Neural progenitor cell (in vitro differentiated cells): ENCODE data around the gene FAM89A. TPM values are rescaled to one million over a fixed set of nuclear protein-coding genes. Genes with fewer than 3 reads are reported as not detected.
A peak's percentile ranks its signal among the peaks of the same experiment; 100 is the strongest.
"Not testable (repeated sequence)": the region's sequence is repeated elsewhere in the genome, so short reads cannot be mapped to it uniquely, and the experiment has no call there.

Experiments
- DNase-seq: peaks from one replicate; pipeline ENCODE4 v3.0.0-alpha.2; 2016; ENCODE audit warnings: low spot score
- H2AFZ ChIP-seq: fragments of 200-600 bp; sonication (generic); replicated peaks from 2 replicates; pipeline ENCODE4 v1.6.1; 2016; ENCODE audit warnings: antibody characterized with exemption
- H3F3A ChIP-seq: fragments of 200-600 bp; sonication (generic); 2 replicates; pipeline ENCODE4 v1.6.1; 2016; ENCODE audit warnings: antibody characterized with exemption, low read depth
- H3K27ac ChIP-seq: fragments of 200-600 bp; sonication (generic); 2 replicates; pipeline ENCODE4 v1.5.1; 2016; ENCODE audit warnings: mild to moderate bottlenecking
- H3K27me3 ChIP-seq: fragments of 200-600 bp; sonication (generic); 2 replicates; pipeline ENCODE4 v1.6.1; 2016; ENCODE audit warnings: mild to moderate bottlenecking, moderate library complexity
- H3K36me3 ChIP-seq: fragments of 200-600 bp; sonication (generic); 2 replicates; pipeline ENCODE4 v1.5.1; 2016
- H3K4me1 ChIP-seq: fragments of 200-600 bp; sonication (generic); 2 replicates; pipeline ENCODE4 v1.6.1; 2016; ENCODE audit warnings: mixed run types
- H3K4me2 ChIP-seq: fragments of 200-600 bp; sonication (generic); 2 replicates; pipeline ENCODE4 v1.6.1; 2016
- H3K4me3 ChIP-seq: fragments of 200-600 bp; sonication (generic); 2 replicates; pipeline ENCODE4 v1.5.1; 2016
- H3K79me2 ChIP-seq: fragments of 200-600 bp; sonication (generic); 2 replicates; pipeline ENCODE4 v1.6.1; 2016; ENCODE audit warnings: low read depth
- H3K9ac ChIP-seq: fragments of 200-600 bp; sonication (generic); 2 replicates; pipeline ENCODE4 v1.6.1; 2016
- H3K9me3 ChIP-seq: fragments of 200-600 bp; sonication (generic); 2 replicates; pipeline ENCODE4 v1.5.1; 2016; ENCODE audit warnings: low read depth
- H4K20me1 ChIP-seq: fragments of 200-600 bp; sonication (generic); 2 replicates; pipeline ENCODE4 v1.6.1; 2016; ENCODE audit warnings: low read depth
- H3K27ac Mint-ChIP-seq: 3 replicates; pipeline ENCODE4 v1.8.0; 2021; ENCODE audit warnings: mixed read lengths
- H3K27me3 Mint-ChIP-seq: 2 replicates; pipeline ENCODE4 v1.8.0; 2022; ENCODE audit warnings: low read depth, mild to moderate bottlenecking, inconsistent platforms, moderate library complexity, mixed read lengths; ENCODE audit not compliant: insufficient read depth
- H3K36me3 Mint-ChIP-seq: 3 replicates; pipeline ENCODE4 v1.8.0; 2021; ENCODE audit warnings: mixed read lengths
- H3K4me1 Mint-ChIP-seq: 3 replicates; pipeline ENCODE4 v1.8.0; 2021; ENCODE audit warnings: mixed read lengths
- H3K4me3 Mint-ChIP-seq: 3 replicates; pipeline ENCODE4 v1.8.0; 2021; ENCODE audit warnings: mild to moderate bottlenecking, moderate library complexity, mixed read lengths
- H3K9me3 Mint-ChIP-seq: 3 replicates; pipeline ENCODE4 v1.8.0; 2020; ENCODE audit warnings: mixed read lengths
- EZH2 ChIP-seq: fragments of 200-600 bp; sonication (generic); IDR thresholded peaks from 2 replicates; pipeline ENCODE4 v1.6.1; 2017; ENCODE audit warnings: antibody characterized with exemption, mild to moderate bottlenecking, moderate library complexity
- EZH2phosphoT487 ChIP-seq: fragments of 200-600 bp; sonication (generic); IDR thresholded peaks from 2 replicates; pipeline ENCODE4 v1.6.1; 2017; ENCODE audit warnings: antibody characterized with exemption
- total RNA-seq: library from RNA; depleted of rRNA; stranded (reverse); fragments of >200 nt; gene quantifications from 2 replicates; pipeline ENCODE4 v1.2.3, GENCODE V29; 2015; ENCODE audit warnings: low replicate concordance
- TF ChIP-seq, protein P1 (sequence below): fragments of 200-600 bp; sonication (generic); IDR thresholded peaks from 2 replicates; pipeline ENCODE4 v1.5.1; 2017; ENCODE audit warnings: antibody characterized with exemption, mild to moderate bottlenecking

FAM89A gene
- total RNA-seq, 1 donor from 2014 or later: 2.1 TPM

DNA sequence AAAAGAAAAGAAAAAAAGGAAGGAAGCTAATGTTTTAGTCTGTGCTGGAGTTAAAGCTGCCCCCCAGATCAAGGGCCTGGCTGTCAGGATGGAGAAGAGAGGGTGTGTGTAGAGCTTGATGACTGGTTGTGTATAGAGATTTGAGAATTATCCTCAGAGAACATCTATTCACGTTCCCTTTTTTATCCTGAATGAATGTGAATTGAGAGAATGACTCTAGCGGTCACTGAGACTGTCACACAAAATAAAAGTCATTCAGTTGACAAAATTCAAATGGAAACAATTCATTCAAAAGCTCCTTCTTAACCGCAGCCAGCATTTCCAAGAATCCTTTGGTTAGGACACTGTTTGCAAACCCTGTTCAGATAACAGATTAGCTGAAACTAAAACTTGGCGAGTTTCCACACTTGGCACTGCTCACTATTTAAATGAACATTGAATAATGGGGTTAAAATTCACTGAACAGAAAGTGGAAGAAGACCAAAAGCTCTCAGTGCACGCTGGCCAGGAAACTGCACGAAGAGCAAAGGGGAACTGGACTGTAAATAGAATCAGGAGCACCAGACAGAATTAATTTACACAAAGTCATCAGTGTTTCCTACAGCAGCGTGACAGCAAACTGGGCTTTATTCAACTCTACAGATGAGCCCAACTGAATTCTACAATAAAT, 13.6 kb upstream of the FAM89A start:
- no peak overlapping the region for H3K4me2 ChIP-seq
- TF ChIP-seq, protein P1, sequence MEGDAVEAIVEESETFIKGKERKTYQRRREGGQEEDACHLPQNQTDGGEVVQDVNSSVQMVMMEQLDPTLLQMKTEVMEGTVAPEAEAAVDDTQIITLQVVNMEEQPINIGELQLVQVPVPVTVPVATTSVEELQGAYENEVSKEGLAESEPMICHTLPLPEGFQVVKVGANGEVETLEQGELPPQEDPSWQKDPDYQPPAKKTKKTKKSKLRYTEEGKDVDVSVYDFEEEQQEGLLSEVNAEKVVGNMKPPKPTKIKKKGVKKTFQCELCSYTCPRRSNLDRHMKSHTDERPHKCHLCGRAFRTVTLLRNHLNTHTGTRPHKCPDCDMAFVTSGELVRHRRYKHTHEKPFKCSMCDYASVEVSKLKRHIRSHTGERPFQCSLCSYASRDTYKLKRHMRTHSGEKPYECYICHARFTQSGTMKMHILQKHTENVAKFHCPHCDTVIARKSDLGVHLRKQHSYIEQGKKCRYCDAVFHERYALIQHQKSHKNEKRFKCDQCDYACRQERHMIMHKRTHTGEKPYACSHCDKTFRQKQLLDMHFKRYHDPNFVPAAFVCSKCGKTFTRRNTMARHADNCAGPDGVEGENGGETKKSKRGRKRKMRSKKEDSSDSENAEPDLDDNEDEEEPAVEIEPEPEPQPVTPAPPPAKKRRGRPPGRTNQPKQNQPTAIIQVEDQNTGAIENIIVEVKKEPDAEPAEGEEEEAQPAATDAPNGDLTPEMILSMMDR: no peak
- no peak for TF ChIP-seq EZH2phosphoT487
- no peak for TF ChIP-seq EZH2
- no peak overlapping the region for H3K27ac ChIP-seq
- H3K36me3 Mint-ChIP-seq: no peaks in the 10 kb centered on the region
- DNase-seq: no peak
- no peaks in the 10 kb centered on the region for H3F3A ChIP-seq
- peaks cover under 1% of the 10 kb centered on the region for H3K27me3 Mint-ChIP-seq
- no peaks in the 10 kb centered on the region for H3K4me1 ChIP-seq
- no peak overlapping the region for H3K27ac Mint-ChIP-seq
- H3K9ac ChIP-seq: no peak overlapping the region
- no peak overlapping the region for H3K4me3 ChIP-seq
- no peaks in the 10 kb centered on the region for H3K79me2 ChIP-seq
- no peaks in the 10 kb centered on the region for H3K36me3 ChIP-seq
- peaks cover 13% of the 10 kb centered on the region for H3K4me1 Mint-ChIP-seq
- H3K9me3 Mint-ChIP-seq: peaks cover 4% of the 10 kb centered on the region
- no peaks in the 10 kb centered on the region for H4K20me1 ChIP-seq
- no peaks in the 10 kb centered on the region for H3K9me3 ChIP-seq
- peaks cover 55% of the 10 kb centered on the region for H3K27me3 ChIP-seq
- no peak overlapping the region for H3K4me3 Mint-ChIP-seq
- H2AFZ ChIP-seq: no peak overlapping the region

DNA sequence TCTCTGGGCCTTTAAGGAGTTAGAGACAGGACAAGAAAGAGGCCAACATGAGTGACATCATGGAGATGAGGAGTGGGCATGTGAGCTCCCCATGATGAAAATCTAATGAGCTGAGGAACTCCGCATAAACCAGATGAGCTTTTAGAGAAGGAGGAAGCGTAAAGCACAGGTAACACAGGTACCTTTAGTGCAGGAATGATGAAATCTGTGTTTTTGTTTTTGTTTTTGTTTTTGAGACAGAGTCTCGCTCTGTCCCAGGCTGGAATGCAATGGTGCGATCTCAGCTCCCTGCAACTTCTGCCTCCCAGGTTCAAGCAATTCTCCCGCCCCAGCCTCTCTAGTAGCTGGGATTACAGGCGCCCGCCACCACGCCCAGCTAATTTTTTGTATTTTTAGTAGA, 12.7 kb upstream of the FAM89A start:
- no peak overlapping the region for H3K27ac ChIP-seq

DNA sequence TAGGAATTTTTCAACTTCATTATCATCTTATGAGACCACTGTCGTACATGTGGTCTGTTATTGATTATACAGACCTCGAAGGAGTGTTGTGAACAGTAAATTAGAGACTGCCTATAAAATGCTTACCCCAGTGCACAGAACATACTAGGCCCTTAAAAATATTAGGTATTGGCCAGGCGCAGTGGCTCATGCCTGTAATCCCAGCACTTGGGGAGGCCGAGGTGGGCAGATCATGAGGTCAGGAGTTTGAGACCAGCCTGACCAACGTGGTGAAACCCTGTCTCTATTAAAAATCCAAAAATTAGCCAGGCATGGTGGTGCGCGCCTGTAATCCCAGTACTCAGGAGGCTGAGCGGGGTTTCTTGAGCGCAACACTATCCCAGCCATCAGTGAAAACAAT, 10.9 kb upstream of the FAM89A start:
- H3F3A ChIP-seq, H3K9me3 Mint-ChIP-seq, H3K36me3 ChIP-seq, H3K27ac Mint-ChIP-seq, H3K4me3 Mint-ChIP-seq, H3K9ac ChIP-seq, H3K79me2 ChIP-seq, DNase-seq, H3K4me2 ChIP-seq, H4K20me1 ChIP-seq, H3K4me1 ChIP-seq, H3K36me3 Mint-ChIP-seq, H3K4me3 ChIP-seq, H2AFZ ChIP-seq, H3K27ac ChIP-seq, H3K9me3 ChIP-seq: not testable (repeated sequence)
- H3K27me3 ChIP-seq: peaks cover 71% of the 10 kb centered on the region
- H3K4me1 Mint-ChIP-seq: peaks cover 13% of the 10 kb centered on the region
- H3K27me3 Mint-ChIP-seq: peaks cover 15% of the 10 kb centered on the region

More for the DNA sequence above, 12.7 kb upstream of the FAM89A start:
- H4K20me1 ChIP-seq: no peaks in the 10 kb centered on the region
- Mint-ChIP-seq H3K36me3 (no peaks in the 10 kb centered on the region), H3K27me3 (peaks cover 6% of the 10 kb centered on the region), H3K27ac (no peak overlapping the region), H3K4me3 (peak overlapping the region; percentile 46), H3K4me1 (peaks cover 13% of the 10 kb centered on the region), H3K9me3 (peaks cover 4% of the 10 kb centered on the region)
- DNase-seq: no peak
- H3F3A ChIP-seq: no peaks in the 10 kb centered on the region
- H3K36me3 ChIP-seq: no peaks in the 10 kb centered on the region
- no peak overlapping the region for H3K4me2 ChIP-seq
- H3K79me2 ChIP-seq: no peaks in the 10 kb centered on the region
- no peaks in the 10 kb centered on the region for H3K9me3 ChIP-seq
- no peak overlapping the region for H2AFZ ChIP-seq
- H3K9ac ChIP-seq: no peak overlapping the region
- TF ChIP-seq, protein P1: no peak
- TF ChIP-seq EZH2phosphoT487 (no peak), EZH2 (no peak)
- H3K4me1 ChIP-seq: no peaks in the 10 kb centered on the region
- no peak overlapping the region for H3K4me3 ChIP-seq
- H3K27me3 ChIP-seq: peaks cover 55% of the 10 kb centered on the region

DNA sequence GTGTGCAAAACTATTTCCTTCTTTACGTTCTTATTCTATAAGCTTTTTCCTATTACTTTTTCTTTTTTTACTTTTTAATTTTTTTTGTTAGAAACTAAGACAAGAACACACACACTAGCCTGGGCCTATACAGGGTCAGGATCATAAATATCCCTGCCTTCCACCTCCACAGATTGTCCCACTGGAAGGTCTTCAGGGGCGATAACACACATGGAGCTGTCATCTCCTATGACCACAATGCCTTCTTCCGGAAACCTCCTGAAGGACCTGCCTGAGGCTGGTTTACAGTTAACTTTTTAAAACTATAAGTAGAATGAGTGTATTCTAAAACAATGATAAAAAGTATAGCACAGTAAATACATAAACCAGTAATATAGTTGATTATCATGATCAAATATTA, 10.3 kb upstream of the FAM89A start:
- peaks cover 8% of the 10 kb centered on the region for H3K9me3 Mint-ChIP-seq
- no peaks in the 10 kb centered on the region for H4K20me1 ChIP-seq
- no peak overlapping the region for H3K4me3 Mint-ChIP-seq
- H3K4me1 ChIP-seq: no peaks in the 10 kb centered on the region
- no peak overlapping the region for H3K4me2 ChIP-seq
- H3K79me2 ChIP-seq: no peaks in the 10 kb centered on the region
- peaks cover 76% of the 10 kb centered on the region for H3K27me3 ChIP-seq
- no peak overlapping the region for H3K27ac ChIP-seq
- no peak overlapping the region for H2AFZ ChIP-seq
- no peaks in the 10 kb centered on the region for H3K36me3 ChIP-seq
- no peak overlapping the region for H3K4me3 ChIP-seq
- H3K9ac ChIP-seq: no peak overlapping the region
- DNase-seq: no peak
- no peak for TF ChIP-seq EZH2
- peaks cover 20% of the 10 kb centered on the region for H3K27me3 Mint-ChIP-seq
- H3F3A ChIP-seq: no peaks in the 10 kb centered on the region
- no peak overlapping the region for H3K27ac Mint-ChIP-seq
- peaks cover 13% of the 10 kb centered on the region for H3K4me1 Mint-ChIP-seq
- no peaks in the 10 kb centered on the region for H3K36me3 Mint-ChIP-seq
- no peaks in the 10 kb centered on the region for H3K9me3 ChIP-seq
